Parathyroid adenoma (tissue), 2 donors: Measurements from ENCODE around the gene SRGAP1.

Experiments used
- H2AFZ ChIP-seq: fragments of 300-600 bp; sonication (generic); one replicate; pipeline ENCODE4 v1.7.0; 2017; ENCODE audit warnings: antibody characterized with exemption, mild to moderate bottlenecking
- H3K27ac ChIP-seq: fragments of 300-600 bp; sonication (generic); one replicate; pipeline ENCODE4 v1.7.0; 2017
- H3K27me3 ChIP-seq: fragments of 300-600 bp; sonication (generic); one replicate; pipeline ENCODE4 v1.7.0; 2017; ENCODE audit warnings: low read length; ENCODE audit not compliant: control insufficient read depth, insufficient read depth
- H3K36me3 ChIP-seq: fragments of 300-600 bp; sonication (generic); one replicate; pipeline ENCODE4 v1.7.0; 2017; ENCODE audit warnings: low read length; ENCODE audit not compliant: control insufficient read depth, insufficient read depth
- H3K4me1 ChIP-seq: fragments of 300-600 bp; sonication (generic); one replicate; pipeline ENCODE4 v1.7.0; 2017; ENCODE audit warnings: control low read depth
- H3K4me2 ChIP-seq: fragments of 300-600 bp; sonication (generic); one replicate; pipeline ENCODE4 v1.7.0; 2017; ENCODE audit warnings: low read length
- H3K4me3 ChIP-seq: fragments of 300-600 bp; sonication (generic); one replicate; pipeline ENCODE4 v1.7.0; 2017; ENCODE audit warnings: low read depth, low read length
- H3K79me2 ChIP-seq: fragments of 300-600 bp; sonication (generic); one replicate; pipeline ENCODE4 v1.7.0; 2017; ENCODE audit warnings: control low read depth
- H3K9ac ChIP-seq: fragments of 300-600 bp; sonication (generic); one replicate; pipeline ENCODE4 v1.7.0; 2017; ENCODE audit warnings: mild to moderate bottlenecking
- H3K9me3 ChIP-seq: fragments of 300-600 bp; sonication (generic); one replicate; pipeline ENCODE4 v1.7.0; 2017; ENCODE audit warnings: low read length; ENCODE audit not compliant: control insufficient read depth
- CTCF ChIP-seq: fragments of 300-600 bp; sonication (generic); IDR thresholded peaks from one replicate; pipeline ENCODE4 v1.7.0; 2017; ENCODE audit warnings: antibody characterized with exemption, mild to moderate bottlenecking
- donor health status: primary hyperparathyroidism.

The SRGAP1 gene

GRCh38 chr12:64175254-64175945, 330.9 kb downstream of the SRGAP1 start:
- Histone ChIP-seq H3K4me1 (peaks cover 9% of the 10 kb centered on the region), H3K79me2 (no peaks in the 10 kb centered on the region), H3K27ac (no peak overlapping the region), H3K27me3 (no peaks in the 10 kb centered on the region), H2AFZ (no peak overlapping the region), H3K9ac (no peak overlapping the region), H3K36me3 (no peaks in the 10 kb centered on the region), H3K9me3 (no peaks in the 10 kb centered on the region), H3K4me2 (no peak overlapping the region), H3K4me3 (no peak overlapping the region)
- TF ChIP-seq CTCF, result no peak

GRCh38 chr12:64177001-64177400, 332.5 kb downstream of the SRGAP1 start:
- H2AFZ ChIP-seq, result no peak overlapping the region
- H3K27me3 ChIP-seq, result no peaks in the 10 kb centered on the region

GRCh38 chr12:64178122-64178521, 333.6 kb downstream of the SRGAP1 start:
- H2AFZ ChIP-seq, result no peak overlapping the region
- no peak overlapping the region for H3K4me3 ChIP-seq
- H3K4me2 ChIP-seq, result no peak overlapping the region
- H3K27me3 ChIP-seq, result no peaks in the 10 kb centered on the region
- H3K79me2 ChIP-seq, result no peaks in the 10 kb centered on the region
- H3K27ac ChIP-seq, result no peak overlapping the region
- H3K9ac ChIP-seq, result no peak overlapping the region
- TF ChIP-seq CTCF, result no peak
- no peaks in the 10 kb centered on the region for H3K9me3 ChIP-seq
- H3K4me1 ChIP-seq, result peaks cover 17% of the 10 kb centered on the region
- no peaks in the 10 kb centered on the region for H3K36me3 ChIP-seq

More at GRCh38 chr12:64177001-64177400, 332.5 kb downstream of the SRGAP1 start:
- no peak overlapping the region for H3K4me2 ChIP-seq
- H3K79me2 ChIP-seq, result no peaks in the 10 kb centered on the region
- TF ChIP-seq CTCF, result no peak
- no peak overlapping the region for H3K9ac ChIP-seq
- peaks cover 17% of the 10 kb centered on the region for H3K4me1 ChIP-seq
- no peaks in the 10 kb centered on the region for H3K36me3 ChIP-seq
- H3K9me3 ChIP-seq, result no peaks in the 10 kb centered on the region
- H3K4me3 ChIP-seq, result no peak overlapping the region
- H3K27ac ChIP-seq, result no peak overlapping the region

GRCh38 chr12:64180951-64181350, 336.5 kb downstream of the SRGAP1 start:
- TF ChIP-seq CTCF, result no peak
- no peaks in the 10 kb centered on the region for H3K9me3 ChIP-seq
- no peaks in the 10 kb centered on the region for H3K79me2 ChIP-seq
- peak overlapping the region; percentile 32 for H3K4me2 ChIP-seq
- no peaks in the 10 kb centered on the region for H3K36me3 ChIP-seq
- peaks cover 12% of the 10 kb centered on the region for H3K4me1 ChIP-seq
- peak overlapping the region; percentile 25 for H3K27ac ChIP-seq
- no peak overlapping the region for H3K4me3 ChIP-seq
- H3K9ac ChIP-seq, result no peak overlapping the region
- peak overlapping the region; percentile 49 for H2AFZ ChIP-seq
- no peaks in the 10 kb centered on the region for H3K27me3 ChIP-seq
